SJSA1 (cell line): ENCODE measurements around the gene UMPS. TPM values are rescaled to one million over a fixed set of nuclear protein-coding genes. Genes with fewer than 3 reads are reported as not detected.
"Not testable (repeated sequence)": the region's sequence is repeated elsewhere in the genome, so short reads cannot be mapped to it uniquely, and the experiment has no call there.

Experiments used
- DNase-seq, 2 experiments: peaks; one replicate each; pipeline ENCODE4 v3.0.0-alpha.2; 2015 to 2020; ENCODE audit warnings: low spot score in 2 of 2, low read depth in 1 of 2
- H3K27ac ChIP-seq: fragments of 250-450 bp; sonication (Bioruptor Pico); 2 replicates; pipeline ENCODE4 v1.5.1; 2020; ENCODE audit warnings: mild to moderate bottlenecking, moderate library complexity
- H3K27me3 ChIP-seq: fragments of 250-450 bp; sonication (Bioruptor Pico); replicated peaks from 2 replicates; pipeline ENCODE4 v1.5.1; 2020; ENCODE audit warnings: mild to moderate bottlenecking, moderate library complexity
- H3K36me3 ChIP-seq: fragments of 250-450 bp; sonication (Bioruptor Pico); 2 replicates; pipeline ENCODE4 v1.5.1; 2020; ENCODE audit warnings: mild to moderate bottlenecking
- H3K4me1 ChIP-seq: fragments of 250-450 bp; sonication (Bioruptor Pico); replicated peaks from 2 replicates; pipeline ENCODE4 v1.6.1; 2021; ENCODE audit warnings: mild to moderate bottlenecking
- H3K4me3 ChIP-seq: fragments of 250-450 bp; sonication (Bioruptor Pico); 2 replicates; pipeline ENCODE4 v1.5.1; 2020; ENCODE audit warnings: mild to moderate bottlenecking
- H3K9me3 ChIP-seq: fragments of 250-450 bp; sonication (Bioruptor Pico); replicated peaks from 2 replicates; pipeline ENCODE4 v1.5.1; 2020; ENCODE audit warnings: mild to moderate bottlenecking
- total RNA-seq: library from RNA; depleted of rRNA; stranded (reverse); fragments of >200 nt; shearing (Covaris generic); gene quantifications from 2 replicates; pipeline ENCODE4 v1.2.3, GENCODE V29; 2014

The UMPS gene
- total RNA-seq, 1 experiment from 2014 or later, result 31.8 TPM

DNA sequence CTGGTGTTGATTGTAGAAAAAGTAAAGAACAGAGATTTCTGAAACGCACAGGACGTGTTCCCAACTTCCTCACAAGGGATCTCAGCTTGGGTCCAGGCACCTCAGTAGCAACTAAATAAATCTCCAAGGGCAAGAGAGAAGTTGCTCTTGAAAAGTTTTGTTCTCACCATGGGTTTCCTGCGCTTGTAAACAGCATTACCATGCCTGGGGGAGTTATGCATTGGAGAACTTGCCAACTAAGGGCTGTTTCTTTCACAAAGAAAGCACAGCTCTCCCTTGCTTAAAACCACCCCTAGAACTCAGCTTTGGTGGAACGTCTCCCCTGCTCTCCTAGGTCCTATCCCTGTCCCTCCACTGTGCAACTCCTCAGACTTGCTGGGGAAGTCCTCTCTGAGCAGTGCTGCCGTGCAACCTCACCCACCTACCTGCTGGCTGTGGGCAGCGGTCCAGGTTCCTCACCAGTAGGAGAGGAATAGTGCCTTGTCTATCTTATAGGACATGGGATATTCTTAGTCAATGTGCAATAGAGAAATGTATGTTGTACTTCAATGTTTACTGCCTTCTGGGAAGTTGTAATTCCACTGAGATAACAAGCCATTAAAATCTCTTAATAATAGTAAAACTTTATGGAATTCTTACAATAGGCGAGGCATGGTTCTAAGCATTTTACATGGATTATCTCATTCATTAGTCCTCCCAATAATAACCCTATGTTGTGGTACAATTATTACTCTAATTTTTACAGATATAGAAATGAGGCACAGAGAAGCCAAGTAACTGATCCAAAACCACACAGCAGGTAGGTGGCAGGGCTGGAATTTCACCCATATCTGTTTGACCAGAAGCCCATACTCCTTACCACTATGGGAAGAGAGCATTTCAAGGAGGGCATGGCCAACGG is 51.5 kb downstream of the UMPS start:
- Histone ChIP-seq H3K27ac (peak overlapping the region; percentile 81), H3K4me3 (no peak overlapping the region), H3K4me1 (peaks cover 41% of the 10 kb centered on the region), H3K9me3 (no peaks in the 10 kb centered on the region), H3K36me3 (no peaks in the 10 kb centered on the region; the same call in 1 of the 2 replicates), H3K27me3 (no peaks in the 10 kb centered on the region)
- DNase-seq, result no peak

DNA sequence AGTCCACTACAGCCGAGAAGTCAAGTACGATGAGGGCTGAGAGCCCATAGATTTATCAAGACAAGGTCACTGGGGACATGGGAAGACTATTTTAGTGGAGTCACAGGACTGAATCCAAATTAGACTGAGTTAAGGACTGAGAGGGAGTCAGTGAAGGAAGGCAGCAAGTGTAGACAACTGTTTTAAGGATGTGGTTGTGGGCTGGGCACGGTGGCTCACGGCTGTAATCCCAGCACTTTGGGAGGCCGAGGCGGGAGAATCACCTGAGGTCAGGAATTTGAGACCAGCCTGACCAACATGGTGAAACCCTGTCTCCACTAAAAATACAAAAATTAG is 52.1 kb downstream of the UMPS start:
- not testable (repeated sequence) for DNase-seq, H3K27ac ChIP-seq

DNA sequence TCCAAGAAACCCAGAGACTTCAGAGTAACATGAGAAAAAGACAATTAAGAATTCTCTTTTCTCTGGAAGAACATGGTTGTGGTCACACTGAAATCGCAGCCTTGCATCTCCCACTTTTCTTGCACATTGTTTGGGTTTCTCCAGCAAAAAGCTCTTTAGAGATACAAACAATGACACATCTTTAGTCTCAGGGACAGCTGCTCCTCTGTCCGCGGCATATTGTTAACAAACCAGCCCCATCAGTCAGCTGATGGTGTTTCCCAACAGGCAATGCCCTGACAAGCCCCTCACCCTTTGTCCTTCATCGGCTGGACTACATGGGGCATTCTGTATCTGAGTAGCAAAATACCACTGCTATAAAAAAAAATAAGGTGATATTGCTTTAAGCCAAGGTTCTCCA is 53.4 kb downstream of the UMPS start:
- peak in 1 of 2 experiments; percentile 52 for DNase-seq
- Histone ChIP-seq H3K9me3 (no peaks in the 10 kb centered on the region), H3K27ac (no peak overlapping the region), H3K36me3 (no peaks in the 10 kb centered on the region; the same call in 1 of the 2 replicates), H3K27me3 (no peaks in the 10 kb centered on the region), H3K4me1 (peaks cover 46% of the 10 kb centered on the region), H3K4me3 (no peak overlapping the region)

More for the DNA sequence above, 52.1 kb downstream of the UMPS start:
- H3K36me3 ChIP-seq, H3K27me3 ChIP-seq, H3K4me3 ChIP-seq, H3K9me3 ChIP-seq: not testable (repeated sequence)
- peaks cover 46% of the 10 kb centered on the region for H3K4me1 ChIP-seq

DNA sequence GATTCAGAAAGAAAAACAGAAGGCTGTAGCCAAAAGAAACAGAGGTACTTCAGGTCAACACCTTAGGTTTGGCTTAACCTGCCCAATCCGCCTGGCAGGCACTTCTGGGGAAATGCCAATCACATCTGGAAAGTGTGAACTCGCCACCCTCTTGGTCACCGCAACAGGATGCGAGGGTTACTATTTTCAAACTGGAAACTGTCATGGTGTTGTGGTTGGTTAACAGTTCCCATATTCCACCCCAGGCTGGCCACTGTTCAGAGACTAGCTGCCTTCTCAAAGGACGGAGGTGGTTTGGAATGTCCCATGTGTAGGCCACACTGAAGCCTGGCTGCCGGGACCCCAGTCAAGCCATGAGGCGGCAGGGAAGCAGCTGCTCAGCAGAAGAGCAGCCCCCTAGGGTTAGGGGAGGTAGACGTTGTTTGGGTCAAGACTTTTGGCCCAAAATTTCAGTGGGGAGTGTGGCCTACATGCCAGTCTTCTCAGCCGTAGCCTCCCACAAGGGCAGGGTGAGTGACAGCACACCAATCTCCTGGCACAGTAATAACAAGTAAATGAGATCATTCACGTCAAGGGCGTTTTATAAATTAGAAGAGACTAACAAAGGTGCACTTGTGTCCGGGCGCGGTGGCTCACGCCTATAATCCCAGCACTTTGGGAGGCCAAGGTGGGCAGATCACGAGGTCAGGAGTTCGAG is 54.6 kb downstream of the UMPS start:
- H3K27me3 ChIP-seq, result no peaks in the 10 kb centered on the region
- no peaks in the 10 kb centered on the region for H3K9me3 ChIP-seq
- DNase-seq, result no peak
- H3K36me3 ChIP-seq, result no peaks in the 10 kb centered on the region; the same call in 1 of the 2 replicates
- peaks cover 35% of the 10 kb centered on the region for H3K4me1 ChIP-seq
- H3K4me3 ChIP-seq, result no peak overlapping the region
- H3K27ac ChIP-seq, result no peak overlapping the region

DNA sequence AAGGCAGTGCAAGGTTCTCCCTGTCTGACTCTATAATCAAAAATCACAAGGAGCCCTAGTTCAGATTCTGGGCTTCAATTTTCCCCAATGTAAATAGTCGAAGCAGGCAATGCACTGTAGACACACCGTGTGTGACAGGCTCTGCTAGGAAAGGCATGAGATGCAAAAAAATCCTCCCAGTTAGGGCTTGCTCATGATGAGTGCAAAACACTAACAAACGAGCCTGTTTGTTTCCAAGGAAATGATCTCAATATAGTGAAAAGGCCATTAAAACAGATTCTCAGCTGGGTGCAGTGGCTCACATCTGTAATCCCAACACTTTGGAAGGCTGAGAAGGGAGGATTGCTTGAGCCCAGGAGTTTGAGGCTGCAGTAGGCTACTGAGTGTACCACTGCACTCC is 55.7 kb downstream of the UMPS start:
- H3K27ac ChIP-seq, result no peak overlapping the region

DNA sequence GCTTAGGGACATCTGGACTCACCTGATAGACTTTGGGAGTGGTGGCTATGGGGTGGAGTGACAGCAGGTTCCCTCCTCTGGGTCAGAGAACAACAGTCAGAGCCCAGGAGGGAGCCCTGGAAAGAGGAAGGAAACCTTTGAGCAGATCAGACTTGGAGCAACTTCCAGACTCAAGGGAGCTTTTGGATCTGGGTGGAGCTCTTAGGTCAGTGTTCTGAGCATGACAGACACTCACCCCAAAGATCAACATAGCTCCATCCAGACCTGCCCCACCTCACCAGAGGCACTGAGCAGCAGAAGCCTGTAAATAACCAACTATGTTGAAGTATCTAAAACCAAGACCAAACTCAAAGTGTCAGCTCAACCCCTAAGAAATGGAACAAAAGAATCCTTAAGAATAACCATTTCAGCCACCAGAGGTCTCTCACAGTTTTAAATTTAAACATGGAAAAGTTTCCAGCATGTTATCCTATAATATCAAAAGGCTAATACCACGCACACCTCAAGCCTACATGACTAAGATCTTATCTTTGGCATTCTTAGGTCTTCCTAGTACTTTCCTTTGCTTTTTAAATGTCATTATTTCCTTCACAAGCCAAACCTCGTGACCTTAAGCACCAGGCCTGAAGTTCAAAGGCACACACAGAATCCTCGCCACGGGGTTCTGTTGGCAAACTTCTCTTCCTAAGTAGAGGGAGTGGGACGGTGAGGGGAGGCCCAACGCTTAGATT is 56.4 kb downstream of the UMPS start:
- no peak overlapping the region for H3K4me3 ChIP-seq
- DNase-seq, result peak in 1 of 2 experiments; percentile 36

More for the DNA sequence above, 55.7 kb downstream of the UMPS start:
- H3K9me3 ChIP-seq, result no peaks in the 10 kb centered on the region
- no peak for DNase-seq
- H3K27me3 ChIP-seq, result no peaks in the 10 kb centered on the region
- H3K36me3 ChIP-seq, result no peaks in the 10 kb centered on the region
- H3K4me3 ChIP-seq, result no peak overlapping the region
- peaks cover 27% of the 10 kb centered on the region for H3K4me1 ChIP-seq

DNA sequence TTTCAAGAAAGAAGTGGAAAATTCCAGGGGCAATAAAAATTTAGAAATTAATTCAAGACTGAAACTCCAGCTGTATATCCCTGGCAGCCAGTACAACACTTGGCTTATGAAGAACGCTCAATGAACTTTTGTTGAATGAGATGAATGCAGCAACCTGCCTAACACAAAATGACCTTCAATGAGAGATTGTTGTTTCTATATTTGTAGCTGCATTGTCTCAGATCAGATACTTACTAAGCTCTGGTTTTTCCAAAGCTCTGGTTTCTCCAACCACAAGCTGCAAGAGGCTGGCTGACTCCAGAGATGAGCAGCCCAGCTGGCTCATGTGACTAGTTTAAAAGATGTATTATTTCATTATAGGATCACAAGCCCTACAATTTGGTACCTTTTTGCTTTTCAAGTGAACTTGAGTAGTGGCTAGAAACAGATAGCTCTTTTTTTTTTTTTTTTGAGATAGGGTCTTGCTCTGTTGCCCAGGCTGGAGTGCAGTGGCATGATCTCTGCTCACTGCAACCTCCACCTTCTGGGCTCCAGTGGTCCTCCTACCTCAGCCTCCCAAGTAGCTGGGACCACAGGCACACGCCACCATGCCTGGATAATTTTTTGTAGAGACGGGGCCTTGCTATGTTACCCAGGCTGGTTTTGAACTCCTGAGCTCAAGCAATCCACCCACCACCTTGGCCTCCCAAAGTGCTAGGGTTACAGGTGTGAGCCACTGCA is 57.4 kb downstream of the UMPS start:
- H3K27ac ChIP-seq, result no peak overlapping the region

More for the DNA sequence above, 56.4 kb downstream of the UMPS start:
- Histone ChIP-seq H3K27me3 (no peaks in the 10 kb centered on the region), H3K27ac (no peak overlapping the region), H3K9me3 (no peaks in the 10 kb centered on the region), H3K4me1 (peaks cover 27% of the 10 kb centered on the region), H3K36me3 (no peaks in the 10 kb centered on the region)

DNA sequence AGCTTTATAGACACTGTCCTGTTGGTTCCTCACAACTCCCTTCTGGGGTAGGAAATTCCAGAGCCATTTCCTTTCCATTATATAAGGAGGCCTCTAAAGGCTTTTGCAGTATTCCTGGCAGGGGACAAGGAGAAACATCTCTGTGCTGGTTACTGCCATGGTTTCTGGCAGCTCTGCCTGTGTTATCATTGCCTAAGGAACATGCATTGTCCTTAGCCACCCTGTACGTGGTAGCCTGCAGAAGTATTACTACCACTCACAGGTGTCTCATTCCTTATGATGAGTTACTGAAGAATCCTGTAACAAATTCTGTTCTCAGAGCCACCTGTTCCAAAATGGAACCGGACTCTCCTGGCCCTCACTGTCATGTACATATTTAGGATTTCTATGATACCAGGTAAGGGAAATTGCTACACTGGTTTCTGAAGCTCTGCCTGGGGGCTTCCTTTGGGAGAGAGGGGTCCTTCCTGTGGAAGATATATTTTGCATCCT is 58.0 kb downstream of the UMPS start:
- Histone ChIP-seq H3K4me1 (peaks cover 33% of the 10 kb centered on the region), H3K4me3 (no peak overlapping the region), H3K27me3 (no peaks in the 10 kb centered on the region), H3K27ac (no peak overlapping the region), H3K9me3 (no peaks in the 10 kb centered on the region), H3K36me3 (no peaks in the 10 kb centered on the region)
- DNase-seq, result no peak

More for the DNA sequence above, 57.4 kb downstream of the UMPS start:
- Histone ChIP-seq H3K36me3 (no peaks in the 10 kb centered on the region), H3K27me3 (no peaks in the 10 kb centered on the region), H3K4me1 (peaks cover 34% of the 10 kb centered on the region), H3K4me3 (no peak overlapping the region), H3K9me3 (no peaks in the 10 kb centered on the region)
- DNase-seq, result no peak

DNA sequence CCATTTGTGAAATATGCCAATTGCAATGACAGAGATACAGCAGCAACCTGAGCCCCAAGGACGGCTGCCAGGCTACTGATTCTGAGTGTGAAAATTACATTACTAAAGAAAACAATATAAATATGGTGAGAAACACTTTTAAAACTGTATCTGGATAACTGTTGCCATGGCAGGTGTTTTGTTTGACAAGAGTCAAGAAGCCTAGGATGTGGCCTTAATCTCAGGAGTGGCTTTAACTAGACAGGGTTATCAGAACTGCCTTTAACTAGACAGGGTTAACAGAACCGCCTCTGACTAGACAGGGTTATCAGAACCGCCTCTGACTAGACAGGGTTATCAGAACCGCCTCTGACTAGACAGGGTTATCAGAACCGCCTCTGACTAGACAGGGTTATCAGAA is 58.9 kb downstream of the UMPS start:
- not testable (repeated sequence) for H3K9me3 ChIP-seq, H3K27me3 ChIP-seq, DNase-seq, H3K36me3 ChIP-seq, H3K27ac ChIP-seq, H3K4me3 ChIP-seq
- peaks cover 25% of the 10 kb centered on the region for H3K4me1 ChIP-seq

DNA sequence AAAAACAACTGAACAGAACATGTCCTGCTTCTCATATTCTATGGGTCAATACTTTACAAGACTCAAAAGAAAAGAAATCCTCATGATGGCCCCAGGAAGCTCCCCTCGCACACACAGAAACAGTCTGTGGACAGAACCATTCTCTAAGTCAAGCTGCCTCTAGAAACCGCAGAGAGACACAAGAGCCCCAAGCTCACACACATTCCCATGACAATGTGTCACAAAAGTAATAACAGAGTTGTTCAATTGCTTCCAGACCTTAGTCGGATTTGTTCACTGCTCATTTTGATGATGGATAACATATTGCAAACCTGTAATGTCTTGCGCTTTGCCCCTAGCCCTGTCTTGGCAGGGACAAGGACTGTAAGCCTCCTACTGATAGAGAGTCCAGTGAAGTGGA is 60.9 kb downstream of the UMPS start:
- H3K4me1 ChIP-seq, result peaks cover 22% of the 10 kb centered on the region
- peaks cover 6% of the 10 kb centered on the region for H3K36me3 ChIP-seq
- no peak overlapping the region for H3K4me3 ChIP-seq
- H3K27me3 ChIP-seq, result no peaks in the 10 kb centered on the region
- DNase-seq, result no peak
- H3K9me3 ChIP-seq, result no peaks in the 10 kb centered on the region
- peak overlapping the region; percentile 49 for H3K27ac ChIP-seq

DNA sequence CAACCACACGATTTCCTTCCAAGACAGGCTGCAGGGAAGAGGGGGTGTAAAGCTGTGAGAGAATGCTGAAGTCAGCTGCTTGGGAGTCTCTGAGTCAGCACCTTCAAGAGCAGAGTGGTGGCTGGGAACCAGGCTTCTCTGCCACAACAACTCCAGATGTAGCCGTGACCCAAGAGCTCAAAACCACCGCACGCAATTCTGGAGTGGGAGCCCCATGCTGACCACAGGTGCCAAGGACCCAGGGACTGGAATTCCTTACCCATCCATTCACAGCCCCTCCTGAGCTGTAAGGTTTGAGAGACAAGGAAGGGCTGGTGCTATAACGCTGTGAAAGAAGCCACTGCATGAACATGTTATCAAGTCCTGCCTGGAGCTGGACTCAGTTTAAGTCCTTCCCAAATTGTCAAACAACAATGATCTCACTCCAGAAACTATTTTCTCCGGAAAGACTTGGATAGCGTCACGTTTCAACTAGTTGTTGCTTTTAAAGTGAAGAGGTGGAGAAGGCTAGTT is 61.4 kb downstream of the UMPS start:
- Histone ChIP-seq H3K9me3 (no peaks in the 10 kb centered on the region), H3K4me3 (no peak overlapping the region), H3K4me1 (peaks cover 22% of the 10 kb centered on the region), H3K27me3 (no peaks in the 10 kb centered on the region), H3K36me3 (peaks cover 6% of the 10 kb centered on the region), H3K27ac (peak overlapping the region; percentile 49)
- peak; percentile 77 to 79 for DNase-seq

DNA sequence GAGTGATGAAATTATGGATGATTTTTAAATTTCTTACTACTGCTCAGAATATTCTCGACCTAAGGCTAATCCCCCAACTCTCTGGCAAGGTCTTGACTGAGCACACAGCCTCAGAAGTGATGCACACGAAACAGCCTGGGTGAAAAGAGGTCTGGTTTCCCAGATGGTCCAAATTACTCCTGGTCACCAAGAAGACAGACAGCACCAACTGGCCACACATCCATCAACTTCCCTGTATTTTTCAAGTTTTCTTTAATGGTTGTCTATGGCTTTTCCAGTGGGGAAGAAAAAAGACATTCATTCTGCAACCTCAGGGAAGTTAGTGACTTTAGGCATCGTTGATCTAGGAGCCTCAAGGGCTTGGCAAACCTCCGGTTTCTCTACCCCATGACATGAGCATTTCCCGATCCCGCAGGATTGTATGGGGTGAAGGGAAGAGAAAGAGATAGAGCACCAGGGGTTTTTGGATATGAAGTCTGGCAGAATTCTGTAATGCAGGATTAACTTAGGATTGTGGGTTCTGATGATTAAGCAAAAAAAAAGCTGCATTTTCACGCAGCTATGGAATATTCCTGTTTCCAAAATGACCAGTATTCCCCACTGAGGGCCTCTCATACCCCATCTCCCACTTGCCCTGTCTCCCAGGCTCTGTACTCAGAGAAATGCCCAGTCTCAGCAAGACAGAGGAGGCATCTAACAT is 62.2 kb downstream of the UMPS start:
- Histone ChIP-seq H3K27ac (no peak overlapping the region; the same call in 1 of the 2 replicates), H3K27me3 (no peaks in the 10 kb centered on the region), H3K4me1 (peaks cover 18% of the 10 kb centered on the region), H3K36me3 (peaks cover 6% of the 10 kb centered on the region), H3K9me3 (no peaks in the 10 kb centered on the region), H3K4me3 (no peak overlapping the region)
- DNase-seq, result no peak
